ENCODE data around the gene NUP50.

DNA sequence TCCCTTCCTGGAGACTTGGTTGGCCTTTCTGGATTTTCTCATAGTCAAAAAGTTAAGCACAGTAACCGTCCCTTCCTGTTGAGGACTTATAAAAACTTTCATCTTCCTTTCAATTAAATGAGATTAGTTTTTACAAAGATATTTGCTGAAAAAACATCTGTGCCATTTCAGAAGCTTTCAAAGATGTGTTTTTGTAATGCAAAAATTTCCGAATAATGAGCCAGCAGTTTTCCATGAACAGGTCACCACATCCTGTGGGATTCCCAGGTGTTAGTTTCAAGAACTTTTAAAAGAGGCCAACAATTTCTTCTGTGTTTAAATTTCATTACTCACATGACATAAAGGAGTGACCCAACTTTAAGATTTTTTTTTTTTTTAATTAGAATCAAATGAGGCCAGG, 18.0 kb downstream of the NUP50 start:
- TF ChIP-seq, protein P1, sequence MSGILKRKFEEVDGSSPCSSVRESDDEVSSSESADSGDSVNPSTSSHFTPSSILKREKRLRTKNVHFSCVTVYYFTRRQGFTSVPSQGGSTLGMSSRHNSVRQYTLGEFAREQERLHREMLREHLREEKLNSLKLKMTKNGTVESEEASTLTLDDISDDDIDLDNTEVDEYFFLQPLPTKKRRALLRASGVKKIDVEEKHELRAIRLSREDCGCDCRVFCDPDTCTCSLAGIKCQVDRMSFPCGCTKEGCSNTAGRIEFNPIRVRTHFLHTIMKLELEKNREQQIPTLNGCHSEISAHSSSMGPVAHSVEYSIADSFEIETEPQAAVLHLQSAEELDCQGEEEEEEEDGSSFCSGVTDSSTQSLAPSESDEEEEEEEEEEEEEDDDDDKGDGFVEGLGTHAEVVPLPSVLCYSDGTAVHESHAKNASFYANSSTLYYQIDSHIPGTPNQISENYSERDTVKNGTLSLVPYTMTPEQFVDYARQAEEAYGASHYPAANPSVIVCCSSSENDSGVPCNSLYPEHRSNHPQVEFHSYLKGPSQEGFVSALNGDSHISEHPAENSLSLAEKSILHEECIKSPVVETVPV (CRISPR knock-in tag; IDR thresholded peaks at IDR 0.05) = no peak
- no peak for TF ChIP-seq SNAI2 (CRISPR knock-in tag; IDR thresholded peaks at IDR 0.05)
